ENCODE measurements around the gene SPARC.

SPARC gene

GRCh38 chr5:151659001-151659754 lies 27.5 kb downstream of the SPARC start:
- peak; percentile 84 for DNase-seq (ENCODE audit: low spot score)

DNA sequence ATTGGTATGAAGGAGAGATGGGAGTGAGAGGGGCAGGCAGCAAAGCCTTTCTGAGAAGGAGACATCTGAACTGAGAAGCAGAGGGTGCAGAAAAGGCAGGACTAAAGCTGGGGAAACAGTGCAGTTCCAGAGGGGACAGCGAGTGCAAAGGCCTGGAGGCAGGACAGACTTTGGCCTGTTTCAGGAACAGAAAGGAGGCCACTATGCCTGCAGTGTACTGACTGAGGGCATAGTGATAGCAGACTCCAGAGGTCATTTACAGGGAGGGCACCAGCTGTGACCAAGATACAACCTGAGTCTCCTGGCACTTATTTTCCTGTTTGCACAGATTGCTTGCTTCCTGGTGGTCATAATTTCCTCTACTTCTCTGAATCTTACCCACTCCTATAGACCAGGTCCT lies 29.6 kb downstream of the SPARC start:
- no peak for DNase-seq (ENCODE audit: low spot score)

- DNase-seq (ENCODE audit: low spot score) = no peak
These were observed 30.4 kb downstream of the SPARC start for GRCh38 chr5:151656311-151656710.

DNA sequence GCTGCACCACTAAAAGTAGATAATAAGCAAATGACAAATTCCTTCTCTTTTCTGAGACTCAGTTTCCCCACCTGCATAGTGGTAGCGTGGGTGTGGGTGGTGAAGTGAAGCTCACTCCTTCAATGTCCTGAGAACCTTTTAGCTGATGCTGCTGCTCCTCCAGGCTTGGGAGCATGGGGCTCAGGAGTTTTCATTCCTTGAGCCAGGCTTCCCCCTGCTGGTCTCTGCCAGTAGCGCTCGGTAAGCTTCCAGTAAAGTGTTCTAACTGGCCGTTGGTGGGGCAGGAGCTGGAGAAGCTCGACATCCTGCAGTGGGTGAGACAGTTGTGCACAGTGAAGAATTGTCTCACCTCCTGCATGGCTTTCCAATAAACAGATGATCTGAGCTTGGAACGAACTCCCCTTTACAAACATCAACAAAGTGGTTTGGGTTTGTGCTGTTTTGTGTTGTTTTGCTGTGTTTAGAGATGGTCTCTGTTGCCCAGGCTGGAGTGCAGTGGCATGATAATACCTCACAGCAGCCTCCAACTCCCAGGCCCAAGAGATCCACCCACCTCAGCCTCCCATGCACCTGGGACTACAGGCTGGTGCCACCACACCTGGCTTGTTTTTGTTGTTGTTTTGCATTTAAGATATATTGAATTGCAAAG lies 34.6 kb downstream of the SPARC start:
- peak; percentile 96 for DNase-seq (ENCODE audit: low spot score)

GRCh38 chr5:151648988-151649387 lies 37.7 kb downstream of the SPARC start:
- DNase-seq (ENCODE audit: low spot score) = peak; percentile 28

GRCh38 chr5:151648089-151648488 lies 38.6 kb downstream of the SPARC start:
- DNase-seq (ENCODE audit: low spot score) = no peak

- DNase-seq (ENCODE audit: low spot score) = no peak
These were observed 39.3 kb downstream of the SPARC start for GRCh38 chr5:151647320-151647861.

GRCh38 chr5:151646334-151646733 lies 40.4 kb downstream of the SPARC start:
- no peak for DNase-seq (ENCODE audit: low spot score)

DNA sequence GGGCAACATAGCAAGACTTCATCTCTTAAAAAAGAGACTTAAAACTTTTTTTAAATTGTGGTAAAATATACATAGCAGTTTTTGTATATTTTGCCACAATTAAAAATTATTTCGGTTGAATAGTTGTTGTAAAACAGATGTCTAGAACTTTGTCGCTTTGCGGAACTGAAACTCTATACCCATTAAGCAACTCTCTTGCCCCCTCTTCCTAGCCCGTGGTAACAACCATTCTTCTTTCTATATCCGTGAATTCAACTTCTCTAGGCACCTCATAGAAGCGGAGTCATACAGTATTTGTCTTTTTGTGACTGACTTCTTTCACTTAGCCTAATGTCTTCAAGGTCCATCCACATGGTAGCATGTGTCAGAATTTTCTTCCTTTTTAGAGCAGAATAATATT lies 43.3 kb downstream of the SPARC start:
- no peak for DNase-seq (ENCODE audit: low spot score)

DNA sequence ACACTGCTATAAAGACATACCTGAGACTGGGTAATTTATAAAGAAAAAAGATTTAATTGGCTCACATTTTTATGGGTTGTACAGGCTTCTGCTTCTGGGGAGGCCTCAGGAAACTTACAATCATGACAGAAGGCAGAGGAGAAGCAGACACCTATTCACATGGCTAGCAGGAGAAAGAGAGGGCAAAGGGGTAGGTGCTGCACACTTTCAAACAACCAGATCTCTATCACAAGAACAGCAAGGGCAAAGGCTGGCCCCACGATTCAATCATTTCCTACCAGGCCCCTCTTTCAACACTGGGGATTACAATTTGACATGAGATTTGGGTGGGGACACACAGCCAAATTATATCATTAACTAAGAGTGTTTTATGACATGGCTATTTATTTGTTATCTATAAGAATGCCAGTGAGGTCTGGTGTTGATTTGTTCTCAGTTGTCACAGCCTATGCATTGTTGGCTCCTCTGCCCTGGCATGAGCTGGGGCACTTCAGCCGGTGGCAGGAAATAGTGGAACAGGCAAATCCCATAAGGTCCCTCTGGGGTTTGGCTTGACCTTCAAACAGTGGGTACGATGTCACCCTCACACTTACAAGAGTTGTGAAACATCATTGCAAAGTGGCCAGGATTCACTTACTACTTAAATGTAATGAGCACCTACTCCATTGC lies 44.1 kb downstream of the SPARC start:
- no peak for DNase-seq (ENCODE audit: low spot score)

DNA sequence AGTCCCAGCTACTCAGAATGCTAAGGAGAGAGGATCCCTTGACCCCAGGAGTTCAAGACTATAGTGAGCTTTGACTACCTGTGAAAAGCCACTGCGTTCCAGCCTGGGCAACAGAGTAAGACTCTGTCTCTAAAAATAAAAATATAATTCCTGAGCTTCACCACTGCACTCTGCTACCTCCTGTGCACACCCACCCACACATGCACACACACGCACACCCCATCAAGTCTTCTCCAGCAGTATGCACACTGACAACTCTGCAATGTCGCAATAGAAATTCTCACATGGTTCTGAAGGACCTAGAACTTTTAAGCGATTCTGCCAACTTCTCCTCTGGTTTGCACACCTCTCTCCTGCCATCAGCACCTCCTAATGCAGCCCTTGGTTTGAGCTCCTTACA lies 48.1 kb downstream of the SPARC start:
- DNase-seq (ENCODE audit: low spot score) = no peak

DNA sequence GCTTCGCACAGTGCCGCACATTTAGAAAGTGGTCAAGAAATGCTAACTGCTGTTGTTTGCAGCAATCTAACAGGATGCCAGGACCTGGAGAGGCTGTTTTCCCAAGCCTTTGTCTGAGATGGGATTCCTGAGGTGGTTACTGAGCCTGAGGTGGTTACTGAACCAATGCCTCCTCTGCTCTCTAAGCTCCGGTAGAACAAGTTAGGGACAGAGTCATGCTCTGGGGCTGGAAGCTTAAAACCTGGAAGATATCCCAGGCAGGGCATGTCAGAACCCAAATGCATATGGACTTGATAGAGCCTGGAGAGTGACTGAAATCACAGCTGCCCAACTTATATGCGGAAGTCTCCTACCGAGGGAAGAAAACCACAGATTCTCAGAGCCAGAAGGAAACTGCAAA lies 49.0 kb downstream of the SPARC start:
- DNase-seq (ENCODE audit: low spot score) = no peak

DNA sequence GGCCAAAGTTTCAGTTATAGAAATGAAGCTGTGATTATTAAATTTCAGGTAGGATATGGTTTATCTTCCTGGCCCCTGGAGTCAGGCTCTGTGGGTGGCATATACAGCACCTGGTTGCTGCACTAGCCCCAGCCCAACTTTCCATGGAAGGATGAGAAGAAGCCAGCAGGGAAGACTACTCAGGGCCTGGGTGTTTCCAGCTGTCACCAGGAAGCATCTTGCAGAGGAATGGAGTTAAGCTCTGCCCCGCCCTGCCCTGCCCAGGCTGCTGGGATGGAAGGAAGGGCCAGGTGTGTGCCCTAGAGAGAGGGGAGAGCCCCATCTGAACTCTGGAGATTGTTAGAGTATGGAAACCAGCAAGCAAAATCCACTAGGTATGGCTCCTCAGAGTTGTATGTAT lies 52.8 kb downstream of the SPARC start:
- DNase-seq (ENCODE audit: low spot score) = no peak

- DNase-seq (ENCODE audit: low spot score) = no peak
These were observed 53.8 kb downstream of the SPARC start for GRCh38 chr5:151632941-151633340.

- no peak for DNase-seq (ENCODE audit: low spot score)
These were observed 54.2 kb downstream of the SPARC start for GRCh38 chr5:151632524-151632923.

DNA sequence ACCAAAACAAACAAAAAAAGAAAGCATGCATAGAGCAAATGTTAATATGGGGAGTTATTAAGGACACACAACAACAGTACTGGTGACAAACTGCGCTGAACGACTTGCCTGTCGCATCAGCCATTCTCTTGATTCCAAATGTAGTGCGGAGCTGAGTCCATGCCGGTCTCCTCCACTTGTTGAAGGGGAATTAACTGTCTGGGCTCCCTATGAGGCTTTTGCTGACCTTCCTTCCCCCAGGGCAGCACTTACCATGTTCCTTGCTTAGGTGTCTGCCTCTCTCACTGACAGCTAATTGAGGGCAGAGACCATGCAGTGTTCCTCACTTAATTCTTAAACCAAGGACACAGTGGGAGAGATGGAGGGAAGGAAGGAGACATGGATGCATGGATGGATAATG lies 54.8 kb downstream of the SPARC start:
- no peak for DNase-seq (ENCODE audit: low spot score)

DNA sequence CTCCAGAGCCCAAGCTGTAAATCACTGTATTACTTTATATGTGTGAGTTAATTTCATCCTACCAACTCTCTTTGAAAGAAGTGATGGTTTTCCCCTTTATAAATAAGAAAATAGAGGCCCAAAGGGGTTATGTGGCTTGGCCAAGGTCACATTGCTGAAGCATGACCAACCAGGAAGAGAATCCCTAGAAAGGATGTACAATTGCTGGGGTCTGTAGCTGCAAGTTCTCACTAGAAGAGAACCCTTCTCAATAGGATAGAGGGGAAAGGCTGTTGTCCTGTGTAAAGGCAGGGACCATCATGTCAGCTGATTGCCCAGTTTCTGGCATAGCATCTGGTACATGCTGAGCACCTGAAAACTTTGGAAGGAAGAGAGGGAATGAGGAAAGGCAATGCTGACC lies 56.6 kb downstream of the SPARC start:
- no peak for DNase-seq (ENCODE audit: low spot score)

GRCh38 chr5:151628112-151628823 lies 58.4 kb downstream of the SPARC start:
- no peak for DNase-seq (ENCODE audit: low spot score)

GRCh38 chr5:151627650-151628049 lies 59.1 kb downstream of the SPARC start:
- DNase-seq (ENCODE audit: low spot score) = no peak

DNA sequence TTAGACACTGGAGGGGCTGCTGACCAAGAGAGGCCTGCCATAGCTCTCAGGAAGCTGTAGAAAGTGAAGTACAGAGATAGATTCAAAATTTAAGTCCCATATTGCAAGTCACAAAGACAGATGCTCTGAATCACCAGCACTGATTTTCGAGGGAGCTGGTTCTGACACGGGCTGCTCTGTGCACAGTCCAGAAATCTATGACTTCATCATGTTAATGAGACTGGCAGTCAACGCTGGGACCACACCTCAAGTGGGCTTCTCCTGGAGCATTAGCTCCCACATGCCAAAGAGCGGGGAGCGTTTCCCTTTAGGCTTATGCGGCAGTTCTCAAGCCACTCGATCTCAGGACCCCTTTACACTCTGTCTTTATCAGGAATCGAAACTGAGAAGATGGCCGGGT lies 61.4 kb downstream of the SPARC start:
- DNase-seq (ENCODE audit: low spot score) = no peak

DNA sequence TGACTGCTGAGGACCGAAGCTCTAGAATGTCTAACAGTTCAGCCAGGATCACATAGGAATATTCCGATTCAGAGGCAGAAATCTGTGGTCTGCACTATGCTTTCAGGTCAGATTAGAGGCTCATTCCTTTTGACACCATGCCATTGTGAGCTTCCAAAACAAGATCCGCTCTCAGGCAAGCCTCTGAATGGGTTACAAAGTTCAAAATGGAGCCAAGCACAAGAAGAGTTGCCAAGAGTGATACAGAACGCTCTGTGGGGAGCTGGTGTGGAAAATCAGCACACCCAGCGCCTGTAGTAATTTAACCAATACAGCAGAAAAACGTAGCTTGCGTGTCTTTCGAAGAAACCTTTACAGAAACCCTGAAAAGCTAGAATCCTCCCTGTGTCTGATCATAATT lies 62.2 kb downstream of the SPARC start:
- peak; percentile 96 for DNase-seq (ENCODE audit: low spot score)

DNA sequence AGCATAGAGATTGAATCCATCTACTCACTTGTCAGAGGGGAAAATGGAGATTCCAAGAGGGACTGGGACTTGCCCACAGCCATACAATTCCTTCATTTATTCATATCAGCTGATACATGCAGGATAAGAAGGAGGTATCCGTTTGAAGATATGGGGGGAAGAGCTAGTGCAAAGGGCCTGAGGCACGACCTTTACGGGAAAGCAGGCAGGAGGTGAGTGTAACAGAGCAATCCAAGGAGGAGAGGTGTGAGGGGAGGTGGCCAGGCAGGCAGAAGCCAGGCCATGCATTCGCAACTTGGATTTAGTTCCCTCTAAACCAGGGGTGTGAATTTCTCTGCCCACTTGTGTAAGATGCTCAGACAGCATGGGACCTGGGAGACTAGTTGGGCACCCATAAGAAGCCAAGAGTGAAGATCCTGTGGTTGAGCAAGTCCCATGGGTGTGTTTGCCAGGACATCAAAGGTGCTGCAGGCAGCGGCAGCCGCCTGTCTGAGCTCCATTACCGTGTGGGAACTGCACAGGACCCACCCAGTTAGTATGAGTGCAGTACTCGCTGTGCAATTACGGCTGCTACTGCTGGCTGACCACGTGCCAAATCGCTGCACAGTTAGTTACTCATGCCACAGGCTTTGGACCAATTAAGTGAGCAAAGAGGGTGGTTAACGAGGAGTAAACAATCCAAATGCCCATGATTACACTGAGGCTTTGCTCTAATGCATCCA lies 64.2 kb downstream of the SPARC start:
- peak; percentile 37 for DNase-seq (ENCODE audit: low spot score)
